NK-92 (cell line): ENCODE measurements around the gene FYB1.
"Not testable (repeated sequence)": the region's sequence is repeated elsewhere in the genome, so short reads cannot be mapped to it uniquely, and the experiment has no call there.

Experiments
- DNase-seq: peaks from one replicate; lab custom pipeline; 2025; ENCODE audit not compliant: unreplicated experiment; lab: John Stamatoyannopoulos, UW

The FYB1 gene

GRCh38 chr5:39226558-39226957 lies 7.2 kb upstream of the FYB1 start:
- DNase-seq = no peak

- no peak for DNase-seq
These were observed 6.7 kb upstream of the FYB1 start for GRCh38 chr5:39226100-39226451.

DNA sequence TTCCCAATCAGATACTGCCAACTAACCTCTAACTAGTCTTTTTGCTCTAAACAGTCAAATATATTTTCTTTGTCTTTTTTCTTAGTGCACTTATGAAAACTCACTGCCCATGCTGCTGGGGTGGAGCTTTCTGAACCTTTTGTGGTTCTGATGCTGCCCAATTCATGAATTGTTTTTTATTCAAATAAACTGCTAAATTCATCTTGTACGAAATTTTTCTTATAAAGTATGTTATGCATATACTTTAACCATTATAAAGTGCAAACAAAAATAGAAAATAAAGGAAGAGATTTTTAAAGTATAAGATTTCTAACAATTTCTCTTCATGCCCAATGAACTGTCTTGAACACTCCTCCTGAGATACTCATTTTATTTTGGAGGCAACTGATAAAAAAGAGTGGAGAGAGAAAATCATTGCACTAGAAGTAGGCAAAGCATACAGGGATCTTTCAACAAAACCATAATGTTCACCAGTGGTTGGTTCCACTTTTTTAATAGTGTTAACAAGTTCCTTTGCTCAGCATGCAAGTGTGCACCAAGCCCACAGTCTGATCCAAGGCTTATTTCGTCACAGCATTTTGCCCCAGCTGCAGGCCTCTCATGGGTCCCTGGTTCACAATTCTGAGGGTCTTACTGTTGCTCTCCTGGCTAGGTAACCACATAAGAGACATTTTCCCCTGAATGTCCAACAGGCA lies 6.2 kb upstream of the FYB1 start:
- no peak for DNase-seq

DNA sequence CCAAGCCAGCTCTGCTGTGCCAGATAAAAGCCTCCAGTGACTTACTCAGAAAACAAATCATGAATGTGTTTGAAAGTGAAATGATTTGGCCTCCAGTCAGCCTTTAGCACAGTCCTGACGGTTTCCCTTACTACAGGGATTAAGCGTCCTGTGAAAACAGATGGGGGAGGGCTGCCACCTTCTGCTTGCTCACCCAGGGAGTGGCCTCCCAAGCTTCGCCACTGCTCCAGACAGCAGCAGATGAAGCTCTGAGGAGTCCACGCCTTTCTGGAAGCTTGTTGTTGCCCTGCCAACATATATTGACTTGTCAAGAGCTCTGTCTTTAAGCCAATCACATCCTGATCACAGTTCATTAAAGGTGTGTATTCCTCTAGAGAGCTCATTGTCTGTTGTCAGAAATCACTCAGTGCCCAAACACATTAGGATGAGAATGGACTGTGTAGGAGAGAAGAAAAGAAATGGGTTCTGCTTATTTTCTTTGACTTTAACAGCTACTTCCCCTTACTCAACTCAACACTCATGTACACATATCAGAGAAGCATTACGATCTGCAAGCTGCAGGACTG lies 4.9 kb upstream of the FYB1 start:
- no peak for DNase-seq

- DNase-seq = no peak
These were observed 4.3 kb upstream of the FYB1 start for GRCh38 chr5:39223565-39224156.

DNA sequence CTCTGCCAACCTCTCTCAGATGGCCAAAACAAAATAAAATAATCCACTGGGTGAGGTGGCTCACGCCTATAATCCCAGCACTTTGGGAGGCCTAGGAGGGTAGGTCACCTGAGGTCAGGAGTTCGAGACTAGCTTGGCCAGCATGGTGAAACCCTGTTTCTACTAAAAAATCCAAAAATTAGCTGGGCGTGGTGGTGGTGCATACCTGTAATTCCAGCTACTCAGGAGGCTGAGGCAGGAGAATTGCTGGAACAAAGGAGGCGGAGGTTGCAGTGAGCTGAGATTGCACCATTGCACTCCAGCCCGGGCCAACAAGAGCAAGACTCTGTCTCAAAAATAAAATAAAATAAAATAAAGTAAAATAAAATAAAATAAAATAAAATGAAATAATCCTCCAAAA lies 2.3 kb upstream of the FYB1 start:
- not testable (repeated sequence) for DNase-seq

DNA sequence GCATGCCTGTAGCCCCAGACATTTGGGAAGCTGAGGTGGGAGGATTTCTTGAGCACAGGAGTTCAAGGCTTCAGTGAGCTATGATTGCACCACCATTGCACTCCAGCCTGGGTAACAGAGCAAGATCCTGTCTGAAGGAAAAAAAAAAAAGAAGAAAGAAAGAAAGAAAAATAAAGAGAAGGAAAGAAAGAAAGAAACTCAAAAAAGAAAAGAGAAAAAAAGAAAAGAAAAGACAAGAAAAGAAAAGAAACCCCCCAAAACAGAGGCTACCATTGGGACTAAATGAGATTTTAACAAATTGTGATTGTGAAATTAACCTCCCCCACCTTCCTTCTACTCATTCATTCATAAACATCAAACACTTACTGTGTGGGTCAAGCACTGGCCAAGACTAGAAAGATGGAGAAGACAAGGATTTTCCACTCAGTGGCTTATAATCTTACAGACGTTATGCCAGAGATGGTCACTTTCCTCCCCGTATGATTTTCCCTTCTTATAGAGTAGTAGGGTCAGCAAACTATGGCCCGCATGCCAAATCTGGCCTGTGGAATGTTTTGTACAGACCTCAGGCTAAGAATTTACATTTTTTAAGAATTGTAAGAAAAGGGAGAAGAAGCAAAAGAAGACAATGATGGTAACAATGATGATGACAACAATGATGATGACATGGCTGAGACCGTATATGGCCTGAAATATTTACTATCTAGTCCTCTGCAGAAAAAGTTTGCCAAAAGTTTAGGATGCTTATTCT lies 1.1 kb upstream of the FYB1 start:
- no peak for DNase-seq

DNA sequence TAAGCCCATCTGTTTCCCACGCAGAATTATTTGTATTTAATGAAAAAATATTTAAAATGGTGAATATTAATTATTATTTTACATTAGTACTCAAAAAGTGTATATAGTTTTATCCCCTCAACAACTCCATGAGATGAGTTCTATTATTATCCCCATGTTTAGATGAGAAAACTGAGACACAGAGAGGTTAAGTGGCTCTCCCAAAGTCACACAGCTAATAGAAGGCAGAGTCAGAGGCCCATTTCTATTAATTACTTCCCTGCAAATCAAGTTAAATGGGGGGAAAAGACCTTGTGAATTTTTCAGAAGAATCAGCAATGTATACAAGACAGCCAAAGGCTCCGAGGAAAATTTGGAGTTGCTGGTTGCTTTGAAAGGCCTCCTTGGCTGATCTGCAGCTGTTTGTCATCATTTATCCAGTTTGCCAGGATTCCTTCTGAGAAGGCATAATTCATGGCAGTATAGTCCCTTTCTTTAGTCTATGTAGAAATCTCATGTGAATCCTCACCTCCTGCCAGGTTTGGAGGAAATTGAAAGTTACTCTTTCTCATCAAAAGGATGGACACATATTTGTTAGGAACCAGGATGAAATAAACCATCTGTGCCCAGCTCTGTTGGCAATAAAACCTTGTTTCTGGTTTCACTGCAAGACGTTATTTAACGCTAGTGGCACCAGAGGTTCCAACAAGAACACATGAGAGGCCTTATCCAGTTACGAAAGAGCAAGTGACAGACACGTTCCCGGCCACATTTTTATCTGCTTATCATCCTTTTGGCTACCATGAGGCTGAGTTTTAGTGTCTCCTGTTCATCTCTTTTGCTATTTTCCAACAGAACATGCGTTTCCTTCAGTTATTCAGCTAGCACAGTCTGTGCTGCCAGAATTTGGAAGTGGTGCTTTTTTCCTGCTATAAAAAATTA lies 621 bp downstream of the FYB1 start:
- no peak for DNase-seq

DNA sequence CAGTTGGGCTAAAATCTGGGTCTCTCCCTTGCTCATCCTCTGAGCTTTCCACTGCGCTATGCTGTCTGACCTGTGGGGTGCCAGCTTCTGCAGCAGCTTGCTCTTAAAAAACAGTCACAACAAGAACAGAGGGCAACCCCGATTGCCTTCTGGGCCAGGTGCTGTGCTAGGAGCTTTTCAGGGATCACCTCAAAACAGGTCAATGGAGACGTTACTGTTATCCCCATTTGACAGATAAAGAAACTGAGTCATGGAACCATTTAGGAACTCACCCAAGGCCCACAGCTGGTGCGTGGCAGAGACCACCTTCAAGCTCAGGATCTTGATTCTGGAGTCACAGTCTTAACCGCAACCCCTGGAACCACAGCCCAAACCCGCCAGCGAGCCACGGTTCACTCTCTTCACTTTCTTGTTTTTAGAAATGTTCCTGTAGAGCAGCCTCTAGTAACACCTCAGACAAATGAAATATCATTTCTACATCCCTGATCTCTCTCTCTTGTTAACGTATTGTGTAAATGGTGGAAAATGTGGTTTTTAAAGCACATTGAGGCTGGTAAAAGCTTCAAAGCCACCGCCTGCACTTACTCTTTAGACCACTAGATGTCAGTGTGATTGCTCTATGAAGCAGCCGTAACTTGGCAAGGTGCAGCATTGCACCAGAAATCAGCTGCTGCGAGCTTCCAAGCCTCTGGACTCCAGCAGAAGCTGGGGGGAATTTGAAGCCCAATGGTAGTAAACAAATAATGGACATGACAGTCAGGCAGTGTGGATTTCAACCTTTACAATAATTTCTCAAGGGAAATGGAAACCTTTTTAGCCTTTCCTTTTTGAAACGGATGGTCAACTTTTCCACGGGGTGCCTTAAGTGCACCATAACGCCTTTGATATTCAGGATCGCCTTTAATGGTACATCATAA lies 1.7 kb downstream of the FYB1 start:
- no peak for DNase-seq

DNA sequence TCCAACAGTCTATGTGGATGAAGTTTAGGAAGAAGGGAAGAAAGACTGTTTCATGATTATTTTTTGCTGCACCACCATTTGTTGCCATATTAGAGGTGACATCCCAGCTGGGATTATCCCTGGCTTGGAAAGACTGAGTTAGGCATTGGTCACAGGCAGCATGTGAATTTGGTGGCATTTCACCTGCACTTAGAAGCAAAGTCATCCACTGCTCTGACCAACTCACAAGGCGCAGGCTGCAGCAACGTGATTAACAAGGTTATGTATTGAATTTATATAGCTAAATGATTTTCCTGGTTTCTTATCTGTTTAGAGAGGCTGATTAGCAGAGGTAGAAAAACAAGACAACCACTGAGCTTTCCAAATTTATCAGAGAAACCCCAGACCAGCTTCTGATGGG lies 2.7 kb downstream of the FYB1 start:
- no peak for DNase-seq

GRCh38 chr5:39215857-39216256 lies 3.5 kb downstream of the FYB1 start:
- no peak for DNase-seq

DNA sequence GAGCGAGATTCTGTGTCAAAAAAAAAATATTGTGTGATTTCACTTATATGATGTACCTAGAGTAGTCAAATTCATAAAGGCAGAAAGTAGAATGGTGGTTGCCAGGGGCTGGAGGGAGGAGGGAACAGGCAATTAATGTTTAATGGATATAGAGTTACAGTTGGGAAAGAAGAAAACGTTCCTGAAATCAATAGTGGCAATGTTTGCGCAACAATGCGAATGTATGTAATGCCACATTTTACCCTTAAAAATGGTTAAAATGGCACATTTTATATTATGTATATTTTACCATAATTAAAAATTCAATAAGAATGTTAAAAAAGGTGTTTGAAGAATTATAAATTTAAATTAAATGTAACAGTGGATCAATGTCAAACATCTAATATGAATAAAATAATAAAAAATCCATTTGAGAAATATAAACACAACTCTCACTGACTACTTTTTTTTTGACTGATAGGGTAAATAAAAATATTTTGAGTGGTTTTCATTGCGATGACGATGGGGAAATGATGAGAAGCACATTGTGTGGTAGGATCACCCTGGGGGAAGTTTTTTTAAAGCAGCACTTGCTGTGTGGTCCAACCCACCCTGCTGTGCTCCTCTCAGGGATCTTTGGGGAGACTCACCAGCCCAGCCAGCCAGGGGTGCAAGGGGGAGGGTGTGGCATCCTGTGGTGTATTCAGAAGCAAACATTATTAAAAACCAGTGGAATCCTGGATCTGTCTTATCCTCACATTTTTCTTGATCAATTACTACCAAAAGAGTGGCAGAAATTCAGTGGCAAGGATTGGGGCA lies 4.3 kb downstream of the FYB1 start:
- no peak for DNase-seq

DNA sequence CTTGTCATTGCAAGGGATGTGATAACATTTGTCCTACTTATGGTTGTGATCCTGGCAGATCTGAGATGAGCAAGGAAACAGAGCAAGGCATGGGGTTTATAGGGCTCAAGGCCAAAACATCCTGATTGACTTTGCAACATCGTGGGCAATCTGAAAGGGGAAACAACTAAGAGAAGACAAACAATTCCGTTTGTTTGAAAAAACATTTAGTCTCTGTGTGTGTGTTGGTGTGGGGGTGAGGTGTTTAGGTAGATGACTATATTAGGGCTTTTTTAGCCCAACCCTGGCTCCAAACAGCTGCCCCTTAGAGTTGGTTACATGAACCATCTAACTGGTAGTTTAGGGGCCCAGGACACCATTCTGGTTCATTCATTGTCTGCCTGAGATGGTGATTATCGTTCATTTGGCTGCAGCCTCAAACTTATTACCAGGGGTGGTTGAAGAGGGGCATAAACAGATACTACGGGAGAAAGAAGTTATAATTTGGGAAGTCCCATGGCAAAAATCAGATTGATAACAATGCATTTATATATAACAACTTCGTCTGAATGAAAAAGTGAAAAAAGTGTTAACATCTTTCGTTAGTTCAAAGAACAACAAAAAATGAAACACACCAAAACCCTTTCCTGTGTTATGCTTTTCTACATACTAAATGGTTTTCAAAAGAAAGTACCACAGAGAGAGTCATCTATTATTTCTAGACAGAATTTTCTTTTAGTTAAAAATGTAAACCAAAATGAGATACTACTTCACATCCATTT lies 5.7 kb downstream of the FYB1 start:
- DNase-seq = no peak

- no peak for DNase-seq
These were observed 7.6 kb downstream of the FYB1 start for GRCh38 chr5:39211773-39212172.

DNA sequence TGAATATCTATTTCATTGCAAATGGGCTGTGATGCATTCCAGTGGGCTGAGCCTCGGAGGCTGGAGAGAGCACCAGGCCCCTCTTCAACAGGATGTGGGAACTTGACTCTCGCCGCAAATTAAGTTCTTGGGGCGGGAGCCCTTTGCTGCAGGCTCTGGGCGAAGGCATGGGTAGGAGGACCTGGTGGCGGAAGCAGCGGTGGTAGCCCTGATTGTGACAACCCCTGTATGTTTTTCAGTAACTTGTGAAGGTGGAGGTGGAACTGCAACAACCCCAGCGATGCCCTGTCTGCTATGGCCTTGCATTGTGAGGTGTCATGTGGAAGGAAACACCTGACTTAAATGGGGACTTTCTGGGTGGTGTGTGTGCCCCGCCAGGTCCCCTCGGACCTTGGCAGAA lies 9.4 kb downstream of the FYB1 start:
- DNase-seq = no peak

GRCh38 chr5:39208471-39208870 lies 10.9 kb downstream of the FYB1 start:
- DNase-seq = no peak

GRCh38 chr5:39207345-39208045 lies 11.9 kb downstream of the FYB1 start:
- no peak for DNase-seq
